Omental fat pad (tissue), 4 donors: ENCODE measurements around the gene MYO18B. TPM values are rescaled to one million over a fixed set of nuclear protein-coding genes. Genes with fewer than 3 reads are reported as not detected.

Experiments
- ATAC-seq: fragments of 150-250 bp; one replicate; pipeline ENCODE4 v1.9.1; 2016; ENCODE audit warnings: mild to moderate bottlenecking, moderate library complexity; ENCODE audit not compliant: low FRiP score
- DNase-seq: peaks from one replicate; pipeline ENCODE4 v3.0.0-alpha.2; 2019; ENCODE audit warnings: low spot score
- total RNA-seq, 4 donors: library from RNA; depleted of rRNA; stranded (reverse); fragments of >200 nt; gene quantifications; one replicate each; pipeline ENCODE4 v1.1.0, GENCODE V29; 2016
- TF ChIP-seq, protein P1 (sequence below), 3 donors: fragments of 450-650 bp; IDR thresholded peaks; one replicate each; pipeline ENCODE4 v1.5.1; 2016 to 2017; ENCODE audit warnings: antibody characterized with exemption in 3 of 3, mild to moderate bottlenecking in 3 of 3, moderate library complexity in 2 of 3

Gene MYO18B
- total RNA-seq, 4 donors from 2014 or later: under 0.01 TPM; not detected in 2

DNA sequence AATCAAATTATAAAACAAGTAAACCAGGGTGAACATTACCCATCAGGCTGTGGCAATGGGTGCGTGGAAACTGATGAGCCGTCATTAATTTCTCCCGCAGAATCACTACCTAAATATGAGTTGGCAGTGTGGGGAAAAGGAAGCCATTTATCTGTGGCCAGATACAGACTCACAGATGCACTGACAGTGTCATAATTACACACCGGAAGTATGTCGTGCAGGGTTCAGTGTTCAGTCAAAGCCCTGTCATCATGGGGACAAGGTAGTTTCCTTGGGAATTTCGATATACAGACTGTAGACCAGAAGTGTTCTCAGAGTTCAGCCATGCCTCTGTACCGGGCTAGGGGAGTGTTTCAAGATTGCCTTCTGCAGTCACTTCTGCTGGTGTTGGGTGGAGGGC, 308.1 kb downstream of the MYO18B start:
- TF ChIP-seq, protein P1, sequence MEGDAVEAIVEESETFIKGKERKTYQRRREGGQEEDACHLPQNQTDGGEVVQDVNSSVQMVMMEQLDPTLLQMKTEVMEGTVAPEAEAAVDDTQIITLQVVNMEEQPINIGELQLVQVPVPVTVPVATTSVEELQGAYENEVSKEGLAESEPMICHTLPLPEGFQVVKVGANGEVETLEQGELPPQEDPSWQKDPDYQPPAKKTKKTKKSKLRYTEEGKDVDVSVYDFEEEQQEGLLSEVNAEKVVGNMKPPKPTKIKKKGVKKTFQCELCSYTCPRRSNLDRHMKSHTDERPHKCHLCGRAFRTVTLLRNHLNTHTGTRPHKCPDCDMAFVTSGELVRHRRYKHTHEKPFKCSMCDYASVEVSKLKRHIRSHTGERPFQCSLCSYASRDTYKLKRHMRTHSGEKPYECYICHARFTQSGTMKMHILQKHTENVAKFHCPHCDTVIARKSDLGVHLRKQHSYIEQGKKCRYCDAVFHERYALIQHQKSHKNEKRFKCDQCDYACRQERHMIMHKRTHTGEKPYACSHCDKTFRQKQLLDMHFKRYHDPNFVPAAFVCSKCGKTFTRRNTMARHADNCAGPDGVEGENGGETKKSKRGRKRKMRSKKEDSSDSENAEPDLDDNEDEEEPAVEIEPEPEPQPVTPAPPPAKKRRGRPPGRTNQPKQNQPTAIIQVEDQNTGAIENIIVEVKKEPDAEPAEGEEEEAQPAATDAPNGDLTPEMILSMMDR (IDR thresholded peaks at IDR 0.05): no peak
- ATAC-seq: no peak
- DNase-seq: no peak

DNA sequence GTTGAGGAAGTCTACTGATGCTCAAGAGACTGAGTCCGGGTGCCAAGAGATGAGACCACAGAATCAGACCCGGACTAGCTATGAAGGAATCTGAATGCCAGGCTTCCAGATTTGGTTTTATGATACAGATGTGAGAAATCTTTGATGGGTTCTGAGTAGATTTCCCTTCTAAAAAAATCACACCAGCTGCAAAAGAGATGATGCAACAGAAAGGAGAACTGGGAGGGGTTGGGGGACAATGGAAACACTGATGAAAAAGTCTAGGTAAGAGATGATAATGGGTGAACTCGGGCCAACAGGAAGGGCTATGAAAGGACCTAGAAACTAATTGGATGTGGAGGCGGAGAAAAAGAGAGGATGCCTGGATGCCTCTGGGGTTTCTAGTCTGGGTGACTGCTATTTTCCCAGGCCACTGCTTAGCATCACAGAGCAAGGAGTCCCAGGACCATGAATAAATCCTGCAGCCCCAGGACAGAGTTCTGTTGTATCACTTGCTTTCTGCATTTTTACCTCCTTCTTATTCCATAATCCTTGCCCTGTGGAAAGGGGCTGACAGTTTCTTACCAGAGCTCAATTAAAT, 311.8 kb downstream of the MYO18B start:
- TF ChIP-seq, protein P1 (IDR thresholded peaks at IDR 0.05): no peak
- DNase-seq: no peak

DNA sequence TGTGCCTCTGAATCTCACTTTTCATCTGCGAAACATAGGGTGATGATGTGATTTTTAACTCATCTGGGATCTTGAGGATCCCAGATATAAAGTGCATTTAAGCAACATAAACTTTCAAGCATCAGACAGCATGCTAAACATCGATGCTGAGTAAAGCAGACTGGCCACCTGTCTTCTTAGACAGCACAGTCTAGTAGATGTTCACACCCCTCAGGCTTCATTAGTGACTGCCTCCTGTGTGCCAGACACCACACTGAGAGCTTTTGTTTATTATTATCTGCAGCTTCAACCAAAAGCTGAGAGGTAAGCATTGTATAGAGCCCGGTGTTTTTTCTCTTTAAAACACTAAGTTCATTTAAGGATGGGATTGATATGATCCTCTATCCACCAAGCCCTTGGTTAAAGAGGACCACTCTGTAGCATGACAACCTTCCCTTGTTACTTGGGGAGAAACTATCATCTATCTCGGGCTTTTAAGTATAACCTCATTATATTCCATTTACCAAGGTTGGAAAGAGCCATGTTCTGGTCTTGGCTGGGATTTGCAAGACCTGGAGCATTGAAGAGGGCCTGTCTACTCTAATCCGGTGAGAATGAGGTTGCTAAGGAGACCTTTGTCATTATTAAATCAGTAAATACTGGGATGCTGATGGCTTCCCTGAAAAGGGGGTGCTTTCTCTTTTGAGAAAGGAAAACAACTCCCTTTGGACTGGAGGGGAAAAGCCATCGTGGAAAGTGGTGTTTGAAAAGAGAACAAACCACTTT, 313.0 kb downstream of the MYO18B start:
- TF ChIP-seq, protein P1 (IDR thresholded peaks at IDR 0.05): no peak
- DNase-seq (no peak), ATAC-seq (no peak)

More for the DNA sequence above, 311.8 kb downstream of the MYO18B start:
- ATAC-seq: no peak

DNA sequence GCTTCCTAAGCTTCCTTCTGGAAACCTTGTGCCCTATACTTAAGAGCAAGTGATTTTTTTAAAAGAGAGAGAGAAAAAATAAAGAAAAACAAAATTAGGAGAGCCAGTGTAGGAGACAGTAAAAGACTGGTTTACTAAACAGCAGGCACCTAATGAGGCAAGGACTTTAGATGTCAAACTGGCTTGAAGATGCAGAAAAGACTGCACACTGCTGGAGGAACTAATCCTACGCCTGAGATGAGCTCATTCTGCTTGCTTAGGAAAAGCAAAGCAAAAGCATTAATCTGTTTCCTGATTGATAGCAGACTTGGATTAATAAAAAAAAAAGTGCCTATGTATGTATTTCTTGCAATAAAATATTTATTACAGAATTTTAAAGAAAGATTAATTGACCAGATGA, 313.7 kb downstream of the MYO18B start:
- DNase-seq (no peak), ATAC-seq (no peak)
- TF ChIP-seq, protein P1 (IDR thresholded peaks at IDR 0.05): no peak

DNA sequence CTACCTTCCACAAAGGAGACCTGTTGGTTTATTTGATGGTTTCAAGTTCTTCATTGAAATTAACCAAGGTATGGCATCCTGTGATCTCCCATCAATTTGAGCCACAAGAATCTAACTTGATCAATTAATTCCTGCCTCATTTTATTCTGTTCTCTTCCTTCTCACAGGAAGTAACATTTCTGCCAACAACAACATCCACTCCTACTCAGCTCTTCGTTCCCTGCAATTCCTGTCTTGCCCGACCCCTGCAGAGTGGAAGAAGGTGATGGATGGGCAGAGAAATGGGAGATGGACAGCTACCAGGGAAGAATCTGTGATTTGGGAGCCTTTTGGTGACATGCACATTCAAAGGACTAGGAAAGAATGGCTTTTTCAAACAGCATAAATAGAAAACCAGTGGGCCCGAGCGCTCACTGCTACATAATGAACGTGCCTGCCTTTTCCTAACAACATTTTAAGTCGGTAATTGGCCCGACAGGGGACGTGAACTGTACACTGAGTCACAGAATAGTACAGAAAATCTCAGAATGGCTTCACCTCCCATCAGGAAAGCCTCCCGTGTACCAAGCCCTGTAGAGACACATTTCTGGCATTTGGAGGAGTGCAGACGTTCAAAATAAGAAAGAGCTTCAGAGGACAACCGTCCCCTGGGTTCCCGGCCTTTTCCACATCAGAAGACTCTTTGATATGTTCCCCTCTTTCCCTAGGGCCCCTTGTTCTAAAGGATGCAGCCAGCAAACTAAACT, 314.6 kb downstream of the MYO18B start:
- ATAC-seq: no peak
- DNase-seq: no peak
- TF ChIP-seq, protein P1 (IDR thresholded peaks at IDR 0.05): no peak

DNA sequence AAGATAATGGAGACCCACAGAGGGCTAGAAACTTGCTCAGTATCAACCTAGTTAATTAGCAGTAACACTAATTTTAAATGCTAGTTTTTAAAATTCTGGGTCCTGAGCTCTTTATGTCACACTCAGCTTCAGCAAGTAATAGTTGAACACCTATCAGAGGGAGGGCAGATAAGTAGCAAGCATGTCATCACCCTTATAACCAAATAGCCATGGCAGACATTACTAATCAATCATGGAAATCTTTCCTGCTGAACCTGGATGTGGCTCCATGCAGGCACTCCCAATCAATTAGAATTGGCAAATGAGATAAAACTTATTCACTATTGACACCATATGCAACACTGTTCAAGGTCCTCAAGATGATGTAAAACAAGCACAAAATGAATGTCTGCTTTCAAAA, 315.7 kb downstream of the MYO18B start:
- TF ChIP-seq, protein P1 (IDR thresholded peaks at IDR 0.05): no peak
- ATAC-seq (no peak), DNase-seq (no peak)
